A549 (cell line): Measurements from ENCODE around the gene PMS1. TPM values are rescaled to one million over a fixed set of nuclear protein-coding genes. Genes with fewer than 3 reads are reported as not detected.

Source experiments
- ATAC-seq, 2 experiments: fragments of 200-7000 bp in 1 of 2; fragments of >200 bp in 1 of 2; cut with Nextera tagmentation in 1 of 2; cut with Tn5 transposase in 1 of 2; 3 replicates each; pipeline versions ENCODE4 v1.8.0 to v1.9.1; 2018 to 2020; ENCODE audit warnings: mild to moderate bottlenecking in 1 of 2, moderate library complexity in 1 of 2
- CTCF ChIA-PET: fragments of 300-600 bp; sonication (Branson Sonifier 250); formaldehyde crosslinking; extraction: SDS; loops from one replicate; lab custom pipeline; 2021; ENCODE audit warnings: antibody characterized with exemption, inconsistent platforms; lab: Yijun Ruan, JAX
- POLR2A ChIA-PET: fragments of 350-600 bp; formaldehyde crosslinking; extraction: SDS; loops from one replicate; lab custom pipeline; 2021; ENCODE audit warnings: antibody characterized with exemption, inconsistent platforms; lab: Yijun Ruan, JAX
- DNase-seq, 2 experiments: peaks; one replicate each; pipeline versions ENCODE4 v3.0.0 to v3.0.0-alpha.2; 2011 to 2016; ENCODE audit warnings: low read depth in 1 of 2, low spot score in 1 of 2
- FAIRE-seq: peaks from 2 replicates; lab custom pipeline; 2011; peaks lifted over from hg19 to GRCh38; lab: Jason Lieb, UNC
- H3K27ac ChIP-seq, 2 experiments: fragments of >200 bp; sonication (Bioruptor Twin); formaldehyde crosslinking; 3 replicates each; pipeline ENCODE4 v1.5.1; 2016 to 2017
- H3K4me1 ChIP-seq: fragments of >200 bp; sonication (Bioruptor Twin); formaldehyde crosslinking; 3 replicates; pipeline ENCODE4 v1.6.1; 2016
- H3K4me2 ChIP-seq: fragments of >200 bp; sonication (Bioruptor Twin); formaldehyde crosslinking; 3 replicates; pipeline ENCODE4 v1.6.1; 2016
- H3K4me3 ChIP-seq: fragments of >200 bp; sonication (Bioruptor Twin); formaldehyde crosslinking; 3 replicates; pipeline ENCODE4 v1.5.1; 2016
- H3K9me3 ChIP-seq: fragments of >200 bp; sonication (Bioruptor Twin); formaldehyde crosslinking; 3 replicates; pipeline ENCODE4 v1.6.1; 2016
- BCL3 ChIP-seq: fragments of >200 bp; sonication (Bioruptor Twin); formaldehyde crosslinking; IDR thresholded peaks from 3 replicates; pipeline ENCODE4 v1.6.1; 2016
- CTCF ChIP-seq: fragments of >200 bp; sonication (Bioruptor Twin); formaldehyde crosslinking; IDR thresholded peaks from 3 replicates; pipeline ENCODE4 v1.5.1; 2016
- E2F6 ChIP-seq: IDR thresholded peaks from 2 replicates; pipeline ENCODE4 v1.6.1; 2012; ENCODE audit warnings: low read depth, borderline replicate concordance
- FOSL2 ChIP-seq, 2 experiments: fragments of 450-650 bp in 1 of 2; fragments of >200 bp in 1 of 2; sonication (Bioruptor Twin) in 1 of 2; formaldehyde crosslinking; IDR thresholded peaks; 2 replicates each; pipeline versions ENCODE4 v1.5.0 to v1.6.1; 2016 to 2020; ENCODE audit warnings: mild to moderate bottlenecking in 1 of 2, moderate library complexity in 1 of 2
- FOXS1 ChIP-seq: fragments of 250-450 bp; sonication (Bioruptor Pico); IDR thresholded peaks from 2 replicates; pipeline ENCODE4 v1.5.0; 2020; ENCODE audit warnings: mild to moderate bottlenecking, moderate library complexity
- HDAC2 ChIP-seq: fragments of 200-600 bp; sonication (generic); IDR thresholded peaks from 2 replicates; pipeline ENCODE4 v1.6.1; 2016
- HOXA7 ChIP-seq: fragments of 250-450 bp; sonication (Bioruptor Pico); IDR thresholded peaks from 2 replicates; pipeline ENCODE4 v1.5.0; 2020; ENCODE audit warnings: mild to moderate bottlenecking, moderate library complexity
- JUN ChIP-seq, 2 experiments: fragments of >200 bp; sonication (Bioruptor Twin); formaldehyde crosslinking; IDR thresholded peaks; 2 replicates in 1 of 2; 3 replicates in 1 of 2; pipeline ENCODE4 v1.6.1; 2016 to 2017
- KDM5A ChIP-seq: fragments of 200-600 bp; sonication (generic); IDR thresholded peaks from 2 replicates; pipeline ENCODE4 v1.6.1; 2016; ENCODE audit warnings: antibody characterized with exemption, mild to moderate bottlenecking
- MAX ChIP-seq: IDR thresholded peaks from 2 replicates; pipeline ENCODE4 v1.6.1; 2012
- MYC ChIP-seq: IDR thresholded peaks from 2 replicates; pipeline ENCODE4 v1.6.1; 2012; ENCODE audit warnings: mild to moderate bottlenecking, inconsistent platforms, low read length, improper control_type of control experiment, borderline replicate concordance
- PHF8 ChIP-seq: fragments of 200-600 bp; sonication (generic); IDR thresholded peaks from 2 replicates; pipeline ENCODE4 v1.6.1; 2016; ENCODE audit warnings: low read depth, mild to moderate bottlenecking, antibody characterized with exemption, moderate library complexity, borderline replicate concordance
- POLR2A ChIP-seq: IDR thresholded peaks from 2 replicates; pipeline ENCODE4 v1.6.1; 2012; ENCODE audit warnings: mild to moderate bottlenecking, low read length
- RAD21 ChIP-seq, 2 experiments: fragments of >200 bp in 1 of 2; sonication (Bioruptor Twin) in 1 of 2; formaldehyde crosslinking in 1 of 2; IDR thresholded peaks in 1 of 2; conservative IDR thresholded peaks in 1 of 2; 2 replicates in 1 of 2; 3 replicates in 1 of 2; pipeline ENCODE4 v1.6.1; 2012 to 2018; ENCODE audit warnings: inconsistent platforms in 1 of 2
- SMC3 ChIP-seq: fragments of >200 bp; sonication (Bioruptor Twin); formaldehyde crosslinking; IDR thresholded peaks from 3 replicates; pipeline ENCODE4 v1.6.1; 2018; ENCODE audit warnings: inconsistent platforms
- USF2 ChIP-seq: fragments of 450-650 bp; IDR thresholded peaks from 2 replicates; pipeline ENCODE4 v1.6.1; 2014; ENCODE audit warnings: antibody characterized with exemption
- ZC3H11A ChIP-seq: fragments of 450-650 bp; IDR thresholded peaks from 2 replicates; pipeline ENCODE4 v1.6.1; 2014; ENCODE audit warnings: antibody characterized with exemption, mild to moderate bottlenecking
- ZFP36 ChIP-seq: fragments of 450-650 bp; IDR thresholded peaks from 2 replicates; pipeline ENCODE4 v1.6.1; 2014; ENCODE audit warnings: borderline replicate concordance; ENCODE audit not compliant: partially characterized antibody
- WGBS: methylation state at CpG from one replicate; pipeline ENCODE4 v1.1.6; 2017; ENCODE audit errors: missing lambda C conversion rate; 5-methylcytosine and 5-hydroxymethylcytosine counted together
- polyA plus RNA-seq, 4 experiments: library from polyadenylated mRNA; depleted of rRNA in 3 of 4; stranded (reverse); fragments of >200 nt; fragmentation: RNase III in 1 of 4; extraction: RNeasy Plus Mini Kit Qiagen cat#74134 plus additional on column Dnase treatment in 1 of 4; gene quantifications; 2 replicates in 3 of 4; 3 replicates in 1 of 4; pipeline ENCODE4 v1.2.3, GENCODE V29; 2011 to 2017

PMS1 gene
- polyA plus RNA-seq, 2 of the 4 experiments (the other 2 are of a cell fraction): 16.1 to 28.9 TPM

- Histone ChIP-seq H3K4me1 (peaks cover 13% of the 10 kb centered on the region), H3K4me3 (peak within 1 kb of the TSS; percentile 95), H3K27ac (peak within 1 kb of the TSS; percentile 94 to 98), H3K9me3 (no peaks in the 10 kb centered on the region), H3K4me2 (peak within 1 kb of the TSS; percentile 90)
- TF ChIP-seq HDAC2: no peak
- TF ChIP-seq MYC: peak; percentile 64; the same call in 1 of the 2 replicates
- peak; percentile 89 for TF ChIP-seq USF2
- TF ChIP-seq SMC3: 0 out of 3 replicates have a peak, but pooled peaks have one; percentile 10
- TF ChIP-seq PHF8: peak; percentile 77
- peak; percentile 55 for TF ChIP-seq KDM5A
- TF ChIP-seq FOSL2 (IDR thresholded peaks at IDR 0.05): no peak
- TF ChIP-seq FOSL2 (CRISPR knock-in tag; IDR thresholded peaks at IDR 0.05): peak; percentile 14; the same call in 1 of the 2 replicates
- TF ChIP-seq ZFP36: no peak
- peak; percentile 67 to 87; a peak in 4 of 5 replicates for TF ChIP-seq JUN (IDR thresholded peaks at IDR 0.05)
- peak; percentile 90 for TF ChIP-seq MAX
- TF ChIP-seq E2F6: peak; percentile 35; the same call in 1 of the 2 replicates
- peak; percentile 66 for TF ChIP-seq CTCF
- TF ChIP-seq FOXS1 (CRISPR knock-in tag): no peak
- TF ChIP-seq POLR2A: peak; percentile 88
- peak; percentile 80; the same call in 2 of the 3 replicates for TF ChIP-seq BCL3
- 0 out of 2 replicates have a peak, but pooled peaks have one; percentile 54 for TF ChIP-seq HOXA7 (CRISPR knock-in tag)
- peak in 1 of 2 experiments; percentile 14; a peak in 1 of 5 replicates for TF ChIP-seq RAD21 (conservative IDR thresholded peaks at IDR 0.05 in 1 of 2, IDR thresholded peaks at IDR 0.05 in 1 of 2)
- TF ChIP-seq ZC3H11A: no peak
- ATAC-seq (peak; percentile 98 to 99), FAIRE-seq (peak; percentile 39), DNase-seq (peak; percentile 60 to 97)
- WGBS: 1% methylated on average over 33 of the region's 33 CpGs
- ChIA-PET CTCF (interaction anchor here (0.6 to 6.5 kb wide), 24 partner anchors 9 to 368 kb away, joined by 3 to 40 read pairs (median 4); partner anchors contain the start of genes ANKAR, ORMDL1 and PMS1), POLR2A (interaction anchor here (0.7 to 1.5 kb wide), 10 partner anchors 9 to 516 kb away, joined by 3 to 10 read pairs (median 4); partner anchors contain the start of genes ASNSD1, ORMDL1, PMS1 and SLC40A1)
Observed at GRCh38 chr2:189762551-189763298, 21.5 kb upstream of the PMS1 start, which contains the start of gene OSGEPL1. OSGEPL1 (minus strand) TSS chr2:189762792; CDS start chr2:189761640, 1,152 bp downstream.
